ENCODE data around the gene SCAF1. TPM values are rescaled to one million over a fixed set of nuclear protein-coding genes. Genes with fewer than 3 reads are reported as not detected.

The SCAF1 gene
- total and polyA plus RNA-seq, 9 of the 15 experiments (the other 6 are each of a cell fraction or from before 2014, with no cell fraction given), result 0.20 to 79.0 (median 4.9) TPM

GRCh38 chr19:49676136-49676783 is 34.3 kb downstream of the SCAF1 start (continued):
- TF ChIP-seq NUFIP1 (IDR thresholded peaks at IDR 0.05; ENCODE audit: partially characterized antibody) (peak; percentile 85), XRCC5 (IDR thresholded peaks at IDR 0.05; ENCODE audit: low read depth, low read length) (peak; percentile 33; the same call in 1 of the 2 replicates), ZNF232 (CRISPR knock-in tag; IDR thresholded peaks at IDR 0.05) (no peak), ZMIZ1 (IDR thresholded peaks at IDR 0.05; ENCODE audit: low read depth in 2 of 2, low read length in 2 of 2) (0 out of 4 replicates have a peak, but pooled peaks of 1 of the 2 experiments have one; percentile 5), CC2D1A (IDR thresholded peaks at IDR 0.05) (no peak), TFAM (CRISPR knock-in tag; conservative IDR thresholded peaks at IDR 0.05) (no peak), SP1 (CRISPR knock-in tag; IDR thresholded peaks at IDR 0.05) (peak; percentile 97; the same call in 1 of the 2 replicates), HOXB6 (CRISPR knock-in tag; IDR thresholded peaks at IDR 0.05; ENCODE audit: borderline replicate concordance) (no peak), HSF4 (CRISPR knock-in tag; IDR thresholded peaks at IDR 0.05; ENCODE audit: borderline replicate concordance) (no peak), ZNF696 (CRISPR knock-in tag; conservative IDR thresholded peaks at IDR 0.05) (no peak), ZNF644 (tag; IDR thresholded peaks at IDR 0.05; ENCODE audit: low read depth) (no peak), MTA3 (IDR thresholded peaks at IDR 0.05; ENCODE audit: borderline replicate concordance) (no peak; the same call in 1 of the 2 replicates), ZNF740 (CRISPR knock-in tag; IDR thresholded peaks at IDR 0.05) (no peak), ZNF740 (tag; IDR thresholded peaks at IDR 0.05) (no peak), SMARCA4 (IDR thresholded peaks at IDR 0.05) (peak; percentile 38; the same call in 1 of the 2 replicates), ZNF174 (CRISPR knock-in tag; IDR thresholded peaks at IDR 0.05) (no peak), ZNF408 (CRISPR knock-in tag; IDR thresholded peaks at IDR 0.05; ENCODE audit: low read depth) (no peak), SUPT5H (IDR thresholded peaks at IDR 0.05) (peak; percentile 93), TEAD4 (IDR thresholded peaks at IDR 0.05; ENCODE audit: low read length) (peak; percentile 7; the same call in 1 of the 2 replicates), TEAD4 (CRISPR knock-in tag; IDR thresholded peaks at IDR 0.05; ENCODE audit: borderline replicate concordance) (no peak), USF2 (CRISPR knock-in tag; IDR thresholded peaks at IDR 0.05) (no peak), ZNF75A (CRISPR knock-in tag; IDR thresholded peaks at IDR 0.05) (no peak), HDGF (IDR thresholded peaks at IDR 0.05) (0 out of 2 replicates have a peak, but pooled peaks have one; percentile 54), NFXL1 (CRISPR knock-in tag; IDR thresholded peaks at IDR 0.05) (no peak), HNRNPLL (IDR thresholded peaks at IDR 0.05; ENCODE audit: low read depth, low read length, poor library complexity, severe bottlenecking) (peak; percentile 9), CHD4 (IDR thresholded peaks at IDR 0.05; ENCODE audit: insufficient read depth, insufficient replicate concordance, low read depth, low read length, poor library complexity, severe bottlenecking) (peak; percentile 93)

All from K562 (cell line).